IMR-90 (cell line): ENCODE measurements around the gene IFIT1B. TPM values are rescaled to one million over a fixed set of nuclear protein-coding genes. Genes with fewer than 3 reads are reported as not detected.
"Not testable (repeated sequence)": the region's sequence is repeated elsewhere in the genome, so short reads cannot be mapped to it uniquely, and the experiment has no call there.

Source experiments
- ATAC-seq: fragments of 200-7000 bp; cut with Tn5 transposase; 2 replicates; pipeline ENCODE4 v1.9.1; 2020; ENCODE audit warnings: low read depth, mild to moderate bottlenecking, moderate library complexity
- BruUV-seq: library from RNA; stranded (reverse); fragments of 400-500 nt; replicated peaks from 2 replicates; lab custom pipeline; 2021; lab: Mats Ljungman, UMichigan
- CTCF ChIA-PET: fragments of 300-600 bp; formaldehyde crosslinking; extraction: SDS; loops from one replicate; lab custom pipeline; 2021; ENCODE audit warnings: antibody characterized with exemption; lab: Yijun Ruan, JAX
- POLR2A ChIA-PET: fragments of 300-600 bp; sonication (Branson Sonifier 250); formaldehyde crosslinking; loops from one replicate; lab custom pipeline; 2022; ENCODE audit warnings: antibody characterized with exemption; ENCODE audit not compliant: unreplicated experiment; lab: Charles Lee
- DNase-seq: peaks from one replicate; pipeline ENCODE4 v3.0.0; 2013
- H2AFZ ChIP-seq: replicated peaks from 2 replicates; pipeline ENCODE3; 2013; ENCODE audit warnings: low read length, mild to moderate bottlenecking; ENCODE audit not compliant: poor library complexity
- H2AK5ac ChIP-seq: 2 replicates; pipeline ENCODE4 v1.6.1; 2013; ENCODE audit warnings: low read depth, low read length, inconsistent platforms
- H2AK9ac ChIP-seq: replicated peaks from 2 replicates; pipeline ENCODE3; 2013; ENCODE audit warnings: mild to moderate bottlenecking, low read depth, low read length, moderate library complexity; ENCODE audit not compliant: poor library complexity
- H2BK120ac ChIP-seq: 2 replicates; pipeline ENCODE4 v1.6.1; 2013; ENCODE audit warnings: low read depth, low read length, inconsistent platforms
- H2BK15ac ChIP-seq: 3 replicates; pipeline ENCODE4 v1.6.1; 2013; ENCODE audit warnings: low read depth, low read length, inconsistent platforms
- H2BK20ac ChIP-seq: 2 replicates; pipeline ENCODE4 v1.6.1; 2013; ENCODE audit warnings: low read depth, mild to moderate bottlenecking, inconsistent platforms, low read length, moderate library complexity
- H2BK5ac ChIP-seq: 2 replicates; pipeline ENCODE4 v1.6.1; 2013; ENCODE audit warnings: mild to moderate bottlenecking, low read depth, low read length, inconsistent platforms; ENCODE audit not compliant: poor library complexity, severe bottlenecking
- H3K14ac ChIP-seq: replicated peaks from 2 replicates; pipeline ENCODE4 v1.6.1; 2013; ENCODE audit warnings: low read depth, low read length, inconsistent platforms
- H3K18ac ChIP-seq: 2 replicates; pipeline ENCODE4 v1.6.1; 2013; ENCODE audit warnings: low read depth, low read length, control low read depth
- H3K23ac ChIP-seq: 2 replicates; pipeline ENCODE4 v1.6.1; 2013; ENCODE audit warnings: low read depth, low read length, inconsistent platforms
- H3K27ac ChIP-seq: 2 replicates; pipeline ENCODE4 v1.5.1; 2013; ENCODE audit warnings: mild to moderate bottlenecking, control low read depth, low read length; ENCODE audit not compliant: insufficient read depth
- H3K27me3 ChIP-seq: 2 replicates; pipeline ENCODE4 v1.6.1; 2013; ENCODE audit warnings: low read length; ENCODE audit not compliant: control insufficient read depth, insufficient read depth
- H3K36me3 ChIP-seq: 2 replicates; pipeline ENCODE4 v1.6.1; 2013; ENCODE audit warnings: low read length, mixed read lengths; ENCODE audit not compliant: control insufficient read depth, insufficient read depth
- H3K4ac ChIP-seq: 2 replicates; pipeline ENCODE4 v1.6.1; 2013; ENCODE audit warnings: low read depth, low read length, inconsistent platforms
- H3K4me1 ChIP-seq: 2 replicates; pipeline ENCODE4 v1.6.1; 2013; ENCODE audit warnings: low read length, mixed read lengths; ENCODE audit not compliant: control insufficient read depth, insufficient read depth
- H3K4me2 ChIP-seq: 2 replicates; pipeline ENCODE4 v1.6.1; 2013; ENCODE audit warnings: low read depth, mild to moderate bottlenecking, control low read depth, low read length, moderate library complexity
- H3K4me3 ChIP-seq: 2 replicates; pipeline ENCODE4 v1.5.1; 2013; ENCODE audit warnings: low read depth, mild to moderate bottlenecking, control low read depth, low read length, moderate library complexity; ENCODE audit not compliant: insufficient read depth
- H3K56ac ChIP-seq: 2 replicates; pipeline ENCODE4 v1.6.1; 2013; ENCODE audit warnings: low read length, inconsistent platforms; ENCODE audit not compliant: insufficient read depth; ENCODE audit errors: extremely low read depth
- H3K79me1 ChIP-seq, 2 experiments: 2 replicates each; pipeline ENCODE4 v1.6.1; 2013; ENCODE audit warnings: low read length in 2 of 2, inconsistent platforms in 1 of 2, low read depth in 1 of 2
- H3K9ac ChIP-seq: 2 replicates; pipeline ENCODE4 v1.6.1; 2013; ENCODE audit warnings: low read depth, low read length, control low read depth
- H3K9me1 ChIP-seq: 2 replicates; pipeline ENCODE4 v1.6.1; 2013; ENCODE audit warnings: low read length, inconsistent platforms; ENCODE audit not compliant: insufficient read depth
- H3K9me3 ChIP-seq: 2 replicates; pipeline ENCODE4 v1.6.1; 2013; ENCODE audit warnings: low read length; ENCODE audit not compliant: control insufficient read depth, insufficient read depth
- H4K20me1 ChIP-seq: 2 replicates; pipeline ENCODE4 v1.6.1; 2013; ENCODE audit warnings: low read length, inconsistent platforms; ENCODE audit not compliant: insufficient read depth
- H4K5ac ChIP-seq: 2 replicates; pipeline ENCODE4 v1.6.1; 2013; ENCODE audit warnings: mild to moderate bottlenecking, low read depth, low read length, control low read depth
- H4K8ac ChIP-seq, 2 experiments: 2 replicates each; pipeline ENCODE4 v1.6.1; 2013; ENCODE audit warnings: low read depth in 2 of 2, low read length in 2 of 2, control low read depth in 1 of 2, inconsistent platforms in 1 of 2
- H4K91ac ChIP-seq: 2 replicates; pipeline ENCODE4 v1.6.1; 2013; ENCODE audit warnings: low read depth, low read length, inconsistent platforms; ENCODE audit not compliant: insufficient read depth
- WGBS, 2 experiments: methylation state at CpG; one replicate each; pipeline versions ENCODE4 v1.1.5 to v1.1.7; 2013; ENCODE audit warnings: missing lambda C conversion rate in 2 of 2; ENCODE audit not compliant: insufficient read length in 1 of 2; ENCODE audit errors: extremely low coverage in 2 of 2; 5-methylcytosine and 5-hydroxymethylcytosine counted together
- dilution Hi-C: fragments of 300-500 bp; cut with HindIII; formaldehyde crosslinking; loops from one replicate; pipeline ENCODE4 v1.14.3; 2018; ENCODE audit warnings: low sequenced_read_pairs; ENCODE audit not compliant: unreplicated experiment
- in situ Hi-C: fragments of 300-500 bp; cut with MboI; formaldehyde crosslinking; loops from 3 replicates; pipeline ENCODE4 v1.14.3; 2019; ENCODE audit warnings: low sequenced_read_pairs, inconsistent platforms, mixed read lengths
- intact Hi-C: fragments of 100-400 bp; cut with micrococcal nuclease; formaldehyde crosslinking; loops from 2 replicates; pipeline ENCODE4 v1.10.0; 2022
- polyA plus RNA-seq, 3 experiments: library from polyadenylated mRNA; depleted of rRNA; stranded (reverse); fragments of >200 nt; gene quantifications; 2 replicates each; pipeline ENCODE4 v1.2.3, GENCODE V29; 2012; ENCODE audit warnings: low replicate concordance in 1 of 3
- total RNA-seq: library from RNA; depleted of rRNA; stranded (reverse); fragments of >200 nt; gene quantifications from 2 replicates; pipeline ENCODE4 v1.2.3, GENCODE V29; 2012

IFIT1B gene
- total and polyA plus RNA-seq, 2 of the 4 experiments (the other 2 are of a cell fraction), result not detected

DNA sequence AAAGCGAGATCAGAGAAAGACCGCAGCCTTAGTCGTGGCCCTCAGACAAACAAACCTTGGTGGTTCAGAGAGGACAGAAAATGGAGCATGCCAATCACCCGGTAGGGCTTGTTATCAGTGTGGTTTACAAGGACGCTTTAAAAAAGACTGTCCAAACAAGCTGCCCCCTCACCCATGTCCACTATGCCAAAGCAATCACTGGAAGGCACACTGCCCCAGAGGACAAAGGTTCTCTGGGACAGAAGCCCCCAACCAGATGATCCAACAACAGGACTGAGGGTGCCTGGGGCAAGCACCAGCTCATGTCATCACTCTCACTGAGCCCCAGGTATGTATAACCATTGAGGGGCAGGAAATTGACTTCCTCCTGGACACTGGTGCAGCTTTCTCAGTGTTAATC, 31.4 kb downstream of the IFIT1B start:
- dilution Hi-C loops, H2AK9ac ChIP-seq, H3K4ac ChIP-seq, H3K36me3 ChIP-seq, H3K4me3 ChIP-seq, H4K5ac ChIP-seq, BruUV-seq, DNase-seq, H2BK15ac ChIP-seq, H3K79me1 ChIP-seq, H2BK5ac ChIP-seq, H2BK20ac ChIP-seq, intact Hi-C loops, H4K20me1 ChIP-seq, H3K27me3 ChIP-seq, H2AK5ac ChIP-seq, H3K9ac ChIP-seq, H3K9me3 ChIP-seq, H2BK120ac ChIP-seq, H3K4me1 ChIP-seq, CTCF ChIA-PET, H3K23ac ChIP-seq, H4K91ac ChIP-seq, H3K27ac ChIP-seq, H3K14ac ChIP-seq, H4K8ac ChIP-seq, H2AFZ ChIP-seq, H3K56ac ChIP-seq, POLR2A ChIA-PET, H3K4me2 ChIP-seq, H3K18ac ChIP-seq, H3K9me1 ChIP-seq, in situ Hi-C loops, ATAC-seq: not testable (repeated sequence)
- WGBS, 2 experiments, result 100% methylated on average over 3 of the region's 5 CpGs; no CpG with 5 or more reads in 1 of the 2 experiments

DNA sequence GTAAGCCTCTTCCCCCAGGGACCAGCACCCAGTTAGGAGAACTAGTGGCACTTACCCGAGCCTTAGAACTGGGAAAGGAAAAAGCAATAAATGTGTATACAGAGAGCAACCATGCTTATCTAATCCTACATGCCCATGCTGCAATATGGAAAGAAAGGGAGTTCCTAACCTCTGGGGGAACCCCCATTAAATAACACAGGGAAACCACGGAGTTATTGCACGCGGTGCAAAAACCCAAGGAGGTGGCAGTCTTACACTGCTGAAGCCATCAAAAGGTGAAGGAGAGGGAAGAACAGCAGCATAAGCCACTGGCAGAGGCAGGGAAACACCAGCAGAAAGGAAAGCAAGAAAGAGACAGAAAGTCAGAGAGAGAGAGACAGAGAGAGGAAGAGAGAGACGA, 32.7 kb downstream of the IFIT1B start:
- H3K4me1 ChIP-seq, H4K91ac ChIP-seq, H3K4me2 ChIP-seq, H3K56ac ChIP-seq, H2AFZ ChIP-seq, H3K23ac ChIP-seq, DNase-seq, H2BK15ac ChIP-seq, H2BK5ac ChIP-seq, dilution Hi-C loops, H3K36me3 ChIP-seq, H2AK9ac ChIP-seq, H2AK5ac ChIP-seq, H3K27ac ChIP-seq, H4K5ac ChIP-seq, in situ Hi-C loops, H3K9me3 ChIP-seq, H3K14ac ChIP-seq, BruUV-seq, CTCF ChIA-PET, intact Hi-C loops, H2BK120ac ChIP-seq, ATAC-seq, H3K9ac ChIP-seq, H2BK20ac ChIP-seq, POLR2A ChIA-PET, H3K4me3 ChIP-seq, H4K8ac ChIP-seq, H3K18ac ChIP-seq, H3K9me1 ChIP-seq, H3K4ac ChIP-seq, H3K27me3 ChIP-seq, H4K20me1 ChIP-seq: not testable (repeated sequence)
- peaks cover 3 to 15% of the 10 kb centered on the region in 2 experiments; a peak in 2 of 4 replicates for H3K79me1 ChIP-seq
- no CpG with 5 or more reads among the region's 5 CpGs for WGBS, 2 experiments
